ENCODE data around the gene CADPS.

GRCh38 chr3:62566022-62566557 lies 309.1 kb downstream of the CADPS start:
- TF ChIP-seq SUZ12 (IDR thresholded peaks at IDR 0.05; ENCODE audit: extremely low read depth, insufficient read depth, insufficient read length) (no peak), YY1 (IDR thresholded peaks at IDR 0.05; ENCODE audit: insufficient read depth, insufficient read length) (no peak)
